Activated CD4-positive, alpha-beta T cell treated with anti-CD3 and anti-CD28 coated beads, Interleukin-2, Interleukin-4, amounts not matched to agents 100 ng/mL and 50 ng/mL, durations not matched to agents 16 hours and 8 hours (primary cell): Measurements from ENCODE around the gene YWHAE.
"Not testable (repeated sequence)": the region's sequence is repeated elsewhere in the genome, so short reads cannot be mapped to it uniquely, and the experiment has no call there.

ENCODE experiments used
- DNase-seq: peaks from one replicate; pipeline ENCODE4 v3.0.0-alpha.2; 2020; ENCODE audit warnings: low spot score

YWHAE gene

DNA sequence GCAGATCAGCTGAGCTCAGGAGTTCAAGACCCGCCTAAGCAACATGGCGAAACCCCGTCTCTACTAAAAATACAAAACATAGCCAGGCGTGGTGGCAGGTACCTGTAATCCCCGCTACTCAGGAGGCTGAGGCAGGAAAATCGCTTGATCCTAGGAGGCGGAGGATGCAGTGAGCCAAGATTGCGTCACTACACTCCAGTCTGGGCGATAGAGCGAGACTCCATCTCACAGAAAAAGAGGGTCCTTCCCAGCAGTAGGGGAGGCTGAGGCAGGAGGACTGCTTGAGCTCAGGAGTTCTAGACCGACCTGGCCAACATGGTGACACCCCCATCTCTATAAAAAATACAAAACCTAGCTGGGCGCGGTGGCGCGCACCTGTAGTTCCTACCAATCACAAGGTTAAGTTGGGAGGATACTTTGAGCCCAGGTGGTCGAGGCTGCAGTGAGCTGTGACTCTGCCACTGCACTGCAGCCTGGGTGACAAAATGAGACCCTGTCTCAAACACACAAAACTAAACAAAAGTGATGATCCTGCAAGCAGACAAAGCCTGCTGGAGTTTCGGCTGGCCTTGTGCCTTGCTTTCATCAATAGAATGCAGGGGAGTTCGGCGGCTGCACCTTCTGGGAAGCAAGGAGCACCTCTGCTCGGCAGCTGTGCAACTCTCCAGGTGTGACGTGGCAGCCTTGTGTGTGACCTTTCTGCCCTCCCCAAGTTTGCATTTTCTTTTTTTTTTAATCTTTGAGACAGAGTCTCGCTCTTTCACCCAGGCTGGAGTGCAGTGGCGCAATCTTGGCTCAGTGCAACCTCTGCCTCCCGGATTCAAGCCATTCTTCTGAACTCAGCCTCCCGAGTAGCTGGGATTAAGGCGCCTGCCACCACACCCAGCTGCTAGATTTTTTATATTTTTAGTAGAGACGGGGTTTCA is 12.4 kb upstream of the YWHAE start:
- no peak for DNase-seq

DNA sequence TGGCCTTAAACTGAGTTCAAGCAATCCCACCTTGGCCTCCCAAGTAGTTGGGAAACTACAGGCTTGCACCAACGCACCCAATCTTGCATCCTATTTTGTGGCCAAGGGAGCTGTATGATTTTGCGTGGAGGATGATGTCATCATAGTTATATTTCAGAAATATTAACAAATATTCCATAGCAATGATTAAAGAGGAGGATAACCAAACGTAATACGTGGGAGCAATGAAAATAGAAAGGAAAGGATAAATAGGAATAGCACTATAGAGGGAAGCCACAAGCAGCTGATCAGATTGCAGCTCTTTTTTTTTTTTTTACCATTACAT is 2.2 kb upstream of the YWHAE start:
- DNase-seq = no peak

DNA sequence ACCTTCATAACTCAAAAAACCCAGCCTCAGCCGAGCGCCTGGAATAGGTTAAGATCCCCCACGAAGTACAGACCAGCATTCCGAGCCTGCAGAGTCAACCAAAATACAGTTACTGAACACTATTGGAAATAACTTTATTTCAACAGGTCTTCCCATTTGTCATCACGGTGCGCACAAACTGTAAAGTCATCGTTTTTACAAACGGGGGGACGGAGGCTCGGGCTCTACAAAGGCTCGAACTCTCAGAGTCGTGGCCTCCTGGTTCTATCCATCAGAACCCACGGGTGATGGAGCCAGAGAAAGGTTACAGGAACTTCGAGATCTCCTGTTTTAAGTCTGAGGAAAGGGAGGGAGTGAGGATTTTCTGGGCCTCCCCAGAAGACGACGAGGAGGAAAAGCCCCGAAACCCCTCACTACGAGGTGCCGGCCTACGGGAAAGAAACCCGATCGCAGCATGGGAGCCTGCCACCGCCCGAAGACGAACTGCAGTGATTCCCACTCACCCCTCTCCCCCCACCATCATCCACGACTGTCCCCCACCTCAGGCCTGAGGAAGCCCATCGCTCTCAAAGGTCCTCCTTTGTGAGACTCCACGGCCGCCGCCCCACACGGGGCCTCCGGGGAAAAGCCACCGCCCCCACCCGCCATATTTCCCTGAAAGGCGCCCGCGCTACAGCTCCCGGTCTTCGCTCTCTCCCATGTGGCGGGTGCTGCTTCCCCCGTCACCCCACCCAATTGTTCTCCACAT is 917 bp downstream of the YWHAE start:
- DNase-seq = peak; percentile 17

DNA sequence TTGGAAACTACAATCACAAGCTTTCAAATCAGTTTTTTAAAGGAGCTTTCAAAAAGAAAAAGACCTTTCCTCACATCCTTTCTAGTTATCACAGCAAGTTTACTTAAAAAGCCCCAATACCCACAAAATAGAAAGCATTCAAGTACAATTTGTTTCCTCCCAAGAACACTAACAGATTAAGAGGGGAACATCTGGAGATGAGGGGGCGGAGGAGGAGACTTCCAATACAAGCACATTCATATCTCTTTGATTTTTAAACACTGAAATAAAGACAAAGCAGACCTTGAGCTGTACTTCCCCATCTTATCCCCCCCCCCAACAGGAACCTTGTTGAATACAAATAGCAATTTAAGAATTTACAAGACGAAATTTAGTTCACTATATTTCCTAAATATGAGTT is 2.0 kb downstream of the YWHAE start:
- no peak for DNase-seq

DNA sequence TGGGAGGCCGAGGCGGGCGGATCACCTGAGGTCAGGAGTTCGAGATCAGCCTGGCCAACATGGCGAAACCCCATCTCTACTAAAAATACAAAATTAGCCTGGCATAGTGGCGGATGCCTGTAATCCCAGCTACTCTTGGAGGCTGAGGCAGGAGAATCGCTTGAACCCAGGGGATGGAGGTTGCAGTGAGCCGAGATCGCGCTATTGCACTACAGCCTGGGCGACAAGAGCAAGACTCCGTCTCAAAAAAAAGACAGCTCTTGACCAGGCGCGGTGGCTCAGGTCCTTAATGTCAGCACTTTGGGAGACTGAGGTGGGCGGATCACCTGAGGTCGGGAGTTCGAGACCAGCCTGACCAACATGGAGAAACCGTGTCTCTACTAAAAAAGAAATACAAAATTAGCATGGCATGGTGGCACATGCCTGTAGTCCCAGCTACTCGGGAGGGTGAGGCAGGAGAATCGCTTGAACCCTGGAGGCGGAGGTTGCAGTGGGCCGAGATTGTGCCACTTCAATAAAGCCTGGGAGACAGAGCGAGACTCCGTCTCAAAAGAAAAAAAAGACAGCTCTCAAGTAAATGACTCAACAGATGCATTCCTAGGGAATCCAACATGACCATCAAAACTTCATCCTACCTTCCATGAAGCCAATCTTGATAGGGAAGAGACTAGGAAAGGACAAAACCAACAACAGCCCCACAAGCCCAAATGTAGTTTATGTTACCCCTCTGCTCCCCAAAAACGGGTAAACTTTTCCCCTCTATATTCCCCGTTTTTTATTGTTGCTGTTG is 4.0 kb downstream of the YWHAE start:
- not testable (repeated sequence) for DNase-seq

DNA sequence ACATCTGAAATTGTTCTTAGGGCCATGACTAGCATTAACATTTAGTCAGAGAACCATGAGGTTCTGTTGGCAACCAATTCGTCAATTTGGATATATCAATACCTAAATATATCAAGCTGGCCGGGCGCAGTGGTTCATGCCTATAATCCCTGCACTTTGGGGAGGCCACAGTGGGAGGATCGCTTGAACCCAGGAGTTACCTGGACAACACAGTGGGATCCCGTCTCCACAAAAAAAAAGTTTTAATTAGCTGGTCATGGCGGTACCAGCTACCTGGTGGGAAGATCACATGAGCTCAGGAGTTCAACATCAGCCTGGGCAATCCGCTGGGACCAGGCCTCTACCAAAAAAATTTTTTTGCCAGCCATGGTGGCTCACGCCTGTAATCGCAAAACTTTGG is 8.4 kb downstream of the YWHAE start:
- no peak for DNase-seq

DNA sequence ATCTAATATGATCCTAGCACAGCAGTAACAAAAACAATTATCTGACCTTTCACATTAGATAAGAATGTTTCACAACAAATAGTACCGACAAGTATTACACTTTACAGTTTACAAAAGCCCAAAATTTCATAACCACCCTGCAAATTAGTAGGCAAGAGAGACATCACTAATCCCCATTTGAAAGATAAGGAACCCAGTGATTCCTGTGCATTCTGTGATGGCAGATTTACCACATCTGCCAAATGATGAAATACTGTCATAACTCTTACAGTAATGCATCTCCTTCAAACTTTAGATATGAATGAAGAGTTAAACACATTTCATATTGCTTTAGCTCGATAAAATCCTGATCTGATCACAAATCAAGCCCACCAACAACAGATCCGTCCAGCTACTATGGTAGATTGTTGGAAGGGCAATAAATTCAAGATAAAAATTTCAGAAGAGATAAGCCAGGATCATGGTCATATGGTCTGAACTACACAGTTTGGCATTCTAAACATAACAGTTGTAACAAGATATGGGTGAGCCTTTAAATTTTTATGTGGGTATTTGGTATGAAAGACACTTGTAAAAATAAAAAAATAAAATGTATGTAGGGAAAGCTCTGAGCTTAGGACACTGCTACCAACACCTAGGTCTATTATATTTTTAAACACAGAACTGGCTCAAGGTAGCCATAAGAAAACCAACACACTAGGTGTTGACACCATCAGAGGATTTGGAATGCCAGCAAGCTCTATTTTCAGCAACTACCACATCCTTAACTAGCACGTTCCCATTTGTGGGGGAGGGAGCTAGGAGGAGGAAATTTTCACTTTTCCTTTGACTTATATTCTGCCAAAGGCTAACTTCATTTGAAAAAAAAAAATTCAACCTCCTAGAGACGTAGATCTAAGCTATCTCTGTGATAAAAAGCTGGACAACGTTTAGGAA is 9.3 kb downstream of the YWHAE start:
- no peak for DNase-seq

DNA sequence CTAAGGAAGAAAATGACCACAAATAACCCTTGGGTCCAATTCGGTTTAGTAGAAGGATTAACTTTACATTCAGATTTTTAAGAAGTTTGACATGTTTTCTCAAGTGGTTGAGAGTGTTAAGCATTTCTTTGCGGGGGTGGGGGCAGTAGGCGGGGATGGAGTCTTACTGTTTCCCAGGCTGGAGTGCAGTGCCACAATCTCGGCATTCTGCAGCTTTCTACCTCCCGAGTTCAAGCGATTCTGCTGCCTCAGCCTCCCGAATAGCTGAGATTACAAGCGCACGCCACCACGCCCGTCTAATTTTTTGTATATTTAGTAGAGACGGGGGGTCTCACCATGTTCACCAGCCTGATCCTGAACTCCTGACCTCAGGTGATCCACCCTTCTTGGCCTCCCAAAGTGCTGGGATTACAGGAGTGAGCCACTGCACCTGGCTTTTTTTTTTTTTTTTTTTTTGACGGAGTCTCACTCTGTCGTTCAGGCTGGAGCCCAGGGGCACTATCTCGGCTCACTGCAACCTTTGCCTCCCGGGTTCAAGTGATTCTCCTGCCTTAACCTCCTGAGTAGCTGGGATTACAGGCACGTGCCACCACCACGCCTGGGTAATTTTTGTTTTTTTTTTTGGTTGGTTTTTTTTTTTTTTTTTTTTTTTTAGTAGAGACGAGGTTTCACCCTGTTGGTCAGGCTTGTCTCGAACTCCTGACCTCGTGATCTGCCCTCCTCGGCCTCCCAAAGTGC is 12.4 kb downstream of the YWHAE start:
- not testable (repeated sequence) for DNase-seq

DNA sequence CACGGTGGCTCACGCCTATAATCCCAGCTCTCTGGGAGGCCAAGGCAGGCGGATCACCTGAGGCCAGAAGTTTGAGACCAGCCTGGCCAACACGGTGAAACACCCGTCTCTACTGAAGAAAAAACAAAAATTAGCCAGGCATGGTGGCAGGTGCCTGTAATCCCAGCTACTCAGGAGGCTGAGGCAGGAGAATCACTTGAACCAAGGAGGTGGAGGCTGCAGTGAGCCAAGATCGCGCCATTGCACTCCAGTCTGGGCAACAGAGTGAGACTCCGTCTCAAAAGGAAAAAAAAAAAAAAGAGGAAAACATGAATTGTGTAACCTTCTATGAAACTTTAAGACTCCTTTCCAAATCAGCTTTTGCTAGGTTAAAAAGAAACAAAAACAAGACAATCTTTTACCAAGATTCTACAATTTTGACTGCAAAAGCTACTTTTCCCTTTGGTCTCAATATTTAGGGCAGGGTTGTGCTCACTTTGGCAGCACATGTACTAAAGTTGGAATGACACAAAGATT is 13.3 kb downstream of the YWHAE start:
- not testable (repeated sequence) for DNase-seq

DNA sequence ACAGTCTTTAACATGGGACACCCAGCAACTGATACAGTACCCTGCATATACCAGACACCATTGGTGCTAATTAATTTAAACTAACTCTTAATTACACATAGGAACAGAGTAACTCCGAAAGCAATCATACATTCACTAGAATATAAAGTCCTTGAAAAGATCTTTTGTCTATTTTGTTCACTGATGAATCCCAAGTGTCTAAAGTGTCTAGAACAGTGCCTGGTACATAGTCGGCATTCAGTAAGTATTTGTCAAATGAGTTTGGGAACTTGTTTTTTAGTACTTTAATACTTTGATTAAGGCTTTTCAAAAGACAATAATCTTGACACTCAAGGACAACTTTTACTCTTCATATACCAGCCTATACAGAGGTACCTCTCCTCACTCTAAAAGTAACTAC is 13.8 kb downstream of the YWHAE start:
- DNase-seq = no peak

DNA sequence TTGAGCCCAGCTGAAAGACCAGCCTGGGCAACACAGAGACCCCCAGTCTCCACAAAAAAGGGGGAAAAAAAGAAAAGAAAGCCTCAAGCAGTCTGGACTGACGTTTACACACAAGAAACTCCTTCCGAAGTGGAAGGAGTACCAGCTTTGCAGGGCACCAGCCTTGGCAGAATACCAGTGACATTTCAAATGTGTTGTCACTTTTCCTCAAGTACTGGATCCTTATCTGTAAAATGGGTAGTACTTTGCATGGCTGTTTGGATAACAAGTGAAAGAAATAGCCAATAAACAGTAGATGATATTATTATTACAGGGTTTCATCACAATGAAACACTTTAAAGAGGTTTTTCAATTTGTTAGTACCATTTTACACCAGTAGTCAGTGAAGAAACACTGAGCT is 14.2 kb downstream of the YWHAE start:
- no peak for DNase-seq

DNA sequence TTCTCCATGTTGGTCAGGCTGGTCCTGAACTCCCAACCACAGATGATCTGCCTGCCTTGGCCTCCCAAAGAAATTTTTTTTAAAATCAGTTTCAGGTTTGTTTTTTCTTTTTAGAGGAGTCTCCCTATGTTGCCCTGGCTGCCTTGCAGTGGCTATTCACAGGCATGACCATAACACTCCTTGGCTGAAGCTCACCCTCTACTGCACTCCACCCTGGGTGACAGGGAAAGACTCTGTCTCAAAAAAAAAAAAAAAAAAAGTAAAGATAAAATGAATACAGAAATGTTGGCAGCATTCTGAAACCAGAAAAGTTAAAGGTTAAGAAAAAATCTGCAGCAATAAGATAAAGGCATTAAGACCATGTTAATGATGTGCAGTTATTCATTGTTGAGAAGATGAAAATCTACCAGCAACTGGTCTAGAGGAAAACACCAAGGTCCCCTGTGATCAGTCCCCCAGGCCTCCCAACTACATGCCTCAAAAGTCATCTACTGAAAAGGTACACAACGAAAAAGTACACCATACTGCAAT is 15.1 kb downstream of the YWHAE start:
- DNase-seq = no peak

DNA sequence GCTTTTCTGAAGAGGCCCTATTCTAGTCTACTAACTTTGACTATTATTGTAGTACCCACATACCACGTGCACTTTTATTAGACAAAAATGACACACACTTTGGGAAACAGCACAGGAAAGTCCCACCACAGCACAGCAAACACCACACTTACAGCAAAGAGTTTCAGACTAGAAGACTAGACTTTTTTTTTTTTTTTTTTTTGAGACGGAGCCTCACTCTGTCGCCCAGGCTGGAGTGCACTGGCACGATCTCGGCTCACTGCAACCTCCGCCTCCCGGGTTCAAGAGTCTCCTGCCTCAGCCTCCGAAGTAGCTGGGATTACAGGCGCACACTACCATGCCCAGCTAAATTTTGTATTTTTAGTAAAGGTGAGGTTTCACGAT is 20.1 kb downstream of the YWHAE start:
- peak; percentile 38 for DNase-seq

DNA sequence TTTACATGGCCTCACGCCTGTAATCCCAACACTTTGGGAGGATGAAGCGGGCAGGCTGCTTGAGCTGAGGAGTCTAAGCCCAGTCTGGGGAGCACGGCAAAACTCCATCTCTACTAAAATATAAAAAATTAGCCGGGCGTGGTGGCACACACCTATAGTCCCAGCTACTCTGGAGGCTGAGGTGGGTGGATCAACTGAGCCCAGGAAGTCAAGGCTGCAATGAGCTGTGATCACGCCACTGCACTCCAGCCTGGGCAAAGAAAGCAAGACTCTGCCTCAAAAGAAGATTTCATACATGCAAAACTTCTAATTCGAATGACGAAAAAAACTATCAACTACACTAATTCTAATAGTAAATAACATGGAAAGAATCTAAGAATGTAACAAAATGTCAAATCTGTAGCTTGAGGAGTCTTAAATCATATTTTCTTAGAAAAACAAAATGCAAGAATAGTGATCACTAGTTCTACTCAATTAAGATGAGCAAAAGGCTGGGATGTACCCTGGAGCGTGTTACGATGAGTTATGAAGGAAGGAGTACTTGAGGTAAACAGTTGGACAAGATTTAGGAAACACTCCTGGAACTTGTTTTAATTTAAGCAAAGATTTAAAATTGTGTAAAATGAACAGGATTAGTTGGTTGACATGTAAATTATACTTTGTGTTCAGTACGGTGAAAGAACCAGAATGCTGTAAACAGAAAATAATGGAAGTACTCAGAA is 20.7 kb downstream of the YWHAE start:
- DNase-seq = no peak

DNA sequence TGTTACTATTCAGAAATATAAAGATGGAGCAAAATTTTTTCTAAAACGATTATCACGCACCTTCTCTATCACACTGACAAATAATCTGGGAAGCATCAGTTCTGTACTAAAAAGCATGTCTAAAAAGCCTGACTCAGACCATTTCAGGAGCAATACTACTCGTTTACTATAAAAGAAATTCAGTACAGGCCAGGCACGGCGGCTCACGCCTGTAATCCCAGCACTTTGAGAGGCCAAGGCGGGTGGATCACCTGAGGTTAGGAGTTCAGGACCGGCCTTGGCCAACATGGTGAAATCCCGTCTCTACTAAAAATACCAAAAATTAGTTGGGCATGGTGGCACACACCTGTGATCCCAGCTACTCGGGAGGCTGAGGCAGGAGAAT is 21.6 kb downstream of the YWHAE start:
- not testable (repeated sequence) for DNase-seq

DNA sequence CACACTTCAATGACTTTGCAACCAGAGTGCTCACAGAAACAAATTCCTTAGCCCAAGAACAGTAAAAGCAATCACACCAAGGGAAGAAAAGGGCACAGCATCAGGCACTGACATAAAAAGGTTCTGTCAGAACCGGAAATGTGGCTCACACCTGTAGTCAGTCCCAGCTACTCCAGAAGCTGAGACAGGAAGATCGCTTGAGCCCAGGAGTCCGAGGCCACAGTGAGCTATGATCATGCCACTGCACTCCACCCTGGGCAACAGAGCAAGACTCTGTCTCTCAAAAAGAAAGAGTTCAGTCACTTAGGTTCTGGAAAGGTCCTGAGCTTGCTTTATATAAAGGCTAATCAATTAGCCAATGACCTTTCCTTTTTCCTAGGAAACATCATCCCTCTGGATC is 22.7 kb downstream of the YWHAE start:
- no peak for DNase-seq

DNA sequence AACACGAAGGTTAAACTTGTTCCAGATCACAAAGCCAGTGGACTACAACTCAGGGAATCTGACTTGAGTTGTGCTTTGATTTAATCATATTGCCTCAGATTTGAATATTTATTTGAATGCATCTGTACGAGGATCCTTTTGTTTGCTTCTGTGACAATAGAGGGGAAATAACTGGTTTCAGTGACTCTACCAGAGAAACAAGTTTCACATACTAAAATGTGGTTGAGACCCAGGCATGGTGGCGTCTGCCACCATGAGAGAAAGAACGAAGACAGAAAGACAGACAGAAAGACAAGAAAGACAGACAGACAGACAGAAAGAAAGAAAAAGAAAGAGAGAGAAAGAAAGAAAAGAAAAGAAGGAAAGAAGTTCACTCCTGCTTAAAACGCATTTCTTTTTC is 24.0 kb downstream of the YWHAE start:
- peak; percentile 22 for DNase-seq

DNA sequence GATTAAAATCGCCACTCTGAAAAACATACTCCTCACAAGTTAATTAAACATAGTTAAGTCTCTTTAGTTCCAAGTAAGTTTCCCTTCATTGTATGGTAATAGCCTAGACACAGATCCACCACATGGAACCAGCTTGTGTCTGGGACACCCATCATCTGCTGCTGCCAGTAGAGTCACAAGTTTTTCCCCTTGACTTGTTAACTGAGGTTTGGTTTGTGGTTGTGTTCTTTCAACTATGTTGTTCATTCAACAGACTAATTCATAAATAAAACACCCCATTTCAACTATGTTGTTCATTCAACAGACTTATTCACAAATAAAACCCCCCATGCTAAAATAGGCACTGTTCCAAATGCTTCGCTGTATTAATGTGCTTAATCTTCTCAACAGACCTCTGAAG is 24.4 kb downstream of the YWHAE start:
- DNase-seq = no peak

DNA sequence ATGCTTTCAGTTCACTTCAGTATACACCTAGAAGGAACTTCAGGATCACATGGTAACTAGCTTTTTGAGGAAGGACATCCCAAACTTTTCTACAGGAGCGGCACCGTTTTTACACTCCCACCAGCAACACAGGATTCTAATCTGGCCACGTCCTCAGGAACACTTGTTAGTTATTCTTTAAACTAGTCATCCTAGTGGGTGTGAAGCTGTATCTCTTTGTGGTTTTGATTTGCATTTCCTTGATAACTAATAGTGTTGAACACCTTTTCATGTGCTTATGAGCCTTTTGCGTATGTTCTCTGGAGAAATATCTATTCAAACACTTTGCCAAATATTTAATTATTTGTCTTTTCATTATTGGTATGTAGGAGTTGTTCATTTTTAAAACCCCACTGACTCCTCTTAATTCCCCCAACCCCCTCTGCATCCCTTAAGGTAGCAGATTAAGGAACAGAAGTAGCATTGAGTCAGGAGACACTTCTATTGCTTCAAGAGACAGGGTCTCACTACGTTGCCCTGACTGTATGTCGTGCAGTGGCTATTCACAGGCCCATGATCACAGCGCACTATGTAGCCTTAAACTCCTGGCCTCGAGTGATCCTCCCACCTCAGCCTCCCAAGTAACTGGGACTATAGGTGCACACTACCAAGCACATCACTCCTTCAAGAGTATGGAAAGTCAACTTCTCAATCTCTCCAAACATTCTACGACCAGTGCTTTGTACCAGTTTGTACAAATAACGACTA is 25.4 kb downstream of the YWHAE start:
- DNase-seq = peak; percentile 26
